Hematopoietic multipotent progenitor cell treated with erythropoietin and hydrocortisone succinate and interleukin-3 and kit ligand, for 6 days (in vitro differentiated cells): ENCODE measurements around the gene HS2ST1.

Source experiments
- DNase-seq: peaks from one replicate; pipeline ENCODE4 v3.0.0-alpha.2; 2015

HS2ST1 gene

DNA sequence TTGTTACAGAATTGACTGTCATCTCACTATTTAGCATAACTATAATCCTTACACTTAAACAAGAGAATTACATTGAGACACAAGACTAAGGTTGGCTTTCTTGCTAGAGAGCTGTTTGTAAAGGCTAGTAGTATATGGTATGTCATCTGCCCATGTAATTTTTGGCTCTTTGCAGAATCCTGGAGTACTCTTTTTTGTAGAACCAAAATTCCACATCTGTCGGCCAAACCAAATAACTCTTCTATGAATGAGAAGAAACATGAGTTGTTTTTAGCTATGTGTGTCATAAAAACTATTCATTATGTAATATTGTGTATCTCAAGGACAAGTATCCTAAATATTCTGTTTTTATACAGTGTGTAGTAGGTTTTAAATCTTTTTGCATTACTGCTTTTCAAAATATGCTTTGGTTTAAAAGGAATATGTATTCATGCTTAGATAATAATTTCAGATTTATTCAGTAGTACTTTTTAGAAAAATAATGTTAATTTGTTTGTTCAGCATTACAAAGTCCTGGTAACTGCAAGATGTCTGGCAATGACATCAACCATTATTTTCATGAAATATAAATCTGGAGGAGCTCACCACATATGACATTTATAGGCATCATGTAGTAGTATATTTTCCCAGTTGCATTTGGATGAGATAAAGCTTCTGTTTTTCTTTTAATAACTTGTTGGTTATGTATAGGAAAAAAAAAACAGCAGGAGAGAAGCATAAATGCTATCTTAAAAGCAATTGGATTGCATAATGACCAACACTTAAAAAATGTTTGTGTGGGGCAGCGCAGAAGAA, 159.8 kb downstream of the HS2ST1 start:
- no peak for DNase-seq

DNA sequence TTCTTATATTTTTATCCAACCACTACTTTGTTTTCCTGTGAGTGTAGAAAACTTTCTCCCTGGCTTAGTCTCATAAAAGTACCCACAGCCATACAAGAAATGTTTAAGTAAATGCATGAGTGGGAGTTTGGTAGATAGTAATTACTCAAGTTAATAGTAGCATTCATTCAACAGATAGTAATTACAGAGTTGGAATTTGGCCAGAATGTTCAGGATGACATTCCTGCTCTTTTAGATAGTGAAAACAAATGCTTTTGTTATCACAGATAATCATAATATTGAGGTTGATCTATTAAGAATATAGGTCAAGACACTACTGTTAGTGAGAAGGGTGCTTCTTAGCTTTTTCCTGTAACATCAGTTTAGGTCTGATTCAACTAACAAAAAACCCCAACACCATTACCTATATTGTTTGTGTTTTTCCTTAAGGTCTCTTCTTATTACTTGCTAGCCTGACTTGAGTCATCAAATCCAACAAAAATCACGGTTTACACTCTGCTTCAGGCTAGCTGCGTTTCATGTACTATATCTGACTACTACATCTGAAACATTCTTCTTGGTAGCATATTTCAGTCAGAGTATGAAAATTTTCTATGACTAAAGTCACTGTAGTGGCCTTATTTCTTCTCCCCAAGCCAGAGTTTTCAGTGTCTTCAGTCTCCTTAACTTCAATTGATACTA, 163.7 kb downstream of the HS2ST1 start:
- DNase-seq, result peak; percentile 26

DNA sequence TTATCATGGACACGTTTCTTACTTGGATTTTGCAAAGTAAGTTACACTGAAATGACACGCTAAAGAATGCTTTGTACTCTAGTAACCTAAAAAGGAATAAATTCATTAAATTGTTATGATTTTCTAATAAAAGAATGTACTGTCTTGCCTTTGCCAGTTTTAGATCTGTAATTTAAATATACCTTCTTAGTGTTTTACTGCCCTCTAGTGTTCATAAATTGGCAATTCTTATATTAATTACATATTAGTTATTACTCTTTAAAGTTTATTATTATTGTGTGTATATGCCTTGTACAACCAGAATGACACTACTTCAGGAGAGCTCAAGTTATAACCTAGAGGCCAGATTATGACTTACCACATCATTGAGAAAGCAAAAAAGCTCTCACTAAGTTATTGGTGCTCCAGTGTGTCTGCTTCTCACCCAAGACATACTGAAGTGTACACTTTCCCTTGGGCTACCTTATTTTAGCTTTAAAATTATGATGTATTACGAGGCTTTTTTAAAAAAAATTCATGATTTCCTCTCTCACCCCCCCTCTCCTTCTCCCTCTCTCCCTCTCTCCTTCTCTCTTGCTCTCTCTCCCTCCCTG, 169.9 kb downstream of the HS2ST1 start:
- DNase-seq, result peak; percentile 82

DNA sequence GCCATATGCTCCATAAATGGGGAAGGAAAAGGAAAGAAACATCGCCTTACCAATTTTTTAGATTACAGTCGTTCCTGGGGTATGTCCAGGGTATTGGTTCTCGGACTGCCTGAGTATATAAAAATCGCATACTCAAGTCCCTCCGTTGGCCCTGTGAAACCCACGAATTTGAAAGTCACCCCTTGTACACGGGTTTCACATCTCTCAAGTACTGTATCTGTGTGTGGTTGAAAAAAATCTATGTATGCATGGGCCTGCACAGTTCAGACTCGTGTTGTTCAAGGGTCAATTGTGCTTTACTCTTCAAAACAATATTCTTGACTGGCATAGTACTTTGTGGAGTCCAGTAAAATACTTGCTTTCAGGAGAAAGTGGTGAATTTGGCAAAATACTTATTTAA, 171.7 kb downstream of the HS2ST1 start:
- DNase-seq, result no peak

DNA sequence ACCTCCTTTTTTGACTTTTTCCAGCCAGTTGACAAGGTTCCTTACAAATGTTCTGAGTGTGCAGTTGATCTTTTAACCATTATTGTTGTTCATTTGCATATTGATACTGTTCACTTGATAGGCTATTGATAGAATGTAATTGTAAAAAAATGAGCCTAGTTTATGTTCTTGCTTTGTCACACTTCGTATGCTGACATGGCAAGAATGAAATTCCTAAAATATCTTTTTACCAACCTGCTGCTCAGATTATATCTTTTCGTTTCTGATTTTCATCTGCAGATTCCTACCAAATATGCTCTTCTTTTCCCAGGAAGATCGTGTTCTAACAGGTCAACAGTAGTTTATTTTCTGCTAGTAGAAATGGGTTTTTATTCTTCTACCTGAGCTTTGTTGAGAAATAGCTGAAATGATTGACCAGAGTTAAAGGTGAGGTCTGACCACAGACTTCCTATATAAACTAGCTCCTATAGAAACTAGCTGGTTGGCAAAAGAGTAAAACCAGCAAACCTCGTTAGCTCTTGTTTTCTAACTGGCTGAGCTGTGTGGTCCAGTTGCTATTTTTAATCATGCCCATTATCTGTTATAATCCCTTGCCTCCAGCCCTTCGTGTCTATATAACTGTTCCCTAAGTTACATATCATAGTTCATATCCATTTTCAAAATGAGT, 174.8 kb downstream of the HS2ST1 start:
- DNase-seq, result no peak

DNA sequence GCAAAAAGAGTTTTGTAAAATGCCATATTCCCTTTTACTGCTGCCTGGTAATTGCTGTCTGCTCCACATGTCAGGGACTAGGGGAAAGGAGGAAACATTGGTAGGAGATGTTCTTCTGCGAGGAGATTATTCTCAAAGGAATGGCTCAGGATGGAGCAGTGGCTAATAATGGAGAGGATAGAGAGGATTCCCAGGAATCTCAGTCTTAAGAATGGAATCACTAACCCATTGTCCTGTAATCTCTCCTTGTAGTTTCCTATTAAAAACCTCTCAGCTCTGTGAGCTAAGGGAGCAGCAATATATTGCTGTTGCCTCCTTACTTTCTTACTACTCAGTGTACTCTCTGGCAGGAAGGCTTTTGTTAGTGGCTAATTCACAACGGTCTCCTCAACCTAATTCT, 175.4 kb downstream of the HS2ST1 start:
- no peak for DNase-seq

DNA sequence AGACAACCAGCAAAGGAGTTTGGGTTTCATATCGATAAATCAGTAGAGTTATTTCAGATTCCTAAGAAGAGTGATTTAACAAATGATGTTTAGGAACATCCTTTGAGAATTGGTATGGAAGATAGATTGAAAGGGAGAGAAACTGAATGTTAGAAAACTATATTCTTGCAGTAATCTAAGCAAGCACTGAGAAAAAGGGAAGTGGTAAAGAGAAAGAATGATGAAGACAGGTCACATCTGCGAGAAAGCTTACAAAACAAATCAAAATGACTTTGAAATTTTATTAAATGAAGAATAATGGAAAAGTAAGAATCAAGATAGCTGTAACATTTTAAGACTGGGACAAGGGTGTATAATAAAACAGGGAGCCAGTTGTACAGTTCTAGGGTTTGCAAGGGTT, 177.0 kb downstream of the HS2ST1 start:
- peak; percentile 29 for DNase-seq

DNA sequence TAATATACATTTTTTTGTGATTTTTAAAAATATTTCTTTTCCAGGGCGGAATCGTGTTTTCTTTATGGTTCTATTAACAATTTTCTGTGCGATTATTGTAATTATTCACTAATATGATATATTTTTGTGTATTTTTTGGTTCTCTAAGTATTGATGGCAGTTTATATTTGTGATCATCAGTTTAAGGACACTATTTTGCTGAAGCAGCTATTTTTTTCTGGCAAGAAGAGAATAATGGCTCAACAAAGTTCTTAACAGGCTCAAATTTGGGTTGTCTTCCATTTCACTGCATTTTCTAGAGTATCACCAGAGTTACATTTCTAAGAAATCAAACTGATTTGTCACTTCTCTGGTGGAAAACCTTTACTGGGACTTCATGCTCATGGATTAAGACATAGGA, 178.4 kb downstream of the HS2ST1 start:
- no peak for DNase-seq

DNA sequence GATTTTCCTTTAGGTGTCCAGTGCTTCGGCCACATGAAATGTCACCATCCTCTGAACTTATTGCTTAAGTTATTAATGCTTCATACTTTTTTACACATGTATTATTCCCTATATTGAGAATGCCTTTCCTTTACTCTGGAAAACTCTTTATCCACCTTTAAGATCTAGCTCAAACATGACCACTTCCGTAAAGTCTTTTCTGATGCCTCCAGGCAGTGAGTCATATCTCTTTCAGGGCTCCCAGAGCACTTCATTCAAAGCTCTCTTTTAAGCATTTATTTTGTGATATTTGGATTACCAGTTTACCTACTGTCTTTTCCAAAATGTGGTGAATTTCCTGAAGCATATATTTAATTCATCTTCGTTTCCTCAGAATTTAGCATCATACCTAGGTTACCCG, 178.9 kb downstream of the HS2ST1 start:
- no peak for DNase-seq

DNA sequence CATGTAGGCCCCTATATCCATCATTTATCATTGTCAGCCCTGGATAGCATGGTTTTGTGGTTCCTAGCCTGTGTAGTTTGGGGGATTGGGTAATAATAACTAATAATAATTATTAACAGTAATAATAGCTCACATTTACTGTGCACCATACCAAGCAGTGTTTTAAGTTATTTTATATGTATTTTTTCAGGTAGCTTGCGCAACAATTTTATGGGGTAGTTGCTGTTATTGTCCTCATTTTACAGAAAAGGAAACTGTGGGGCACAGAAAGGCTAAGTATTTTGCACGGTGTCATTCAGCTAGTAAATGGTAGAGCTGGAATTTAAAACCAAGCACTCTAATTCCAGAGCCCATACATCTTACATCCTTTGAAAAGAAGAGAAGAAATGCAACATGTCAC, 179.8 kb downstream of the HS2ST1 start:
- DNase-seq, result no peak

DNA sequence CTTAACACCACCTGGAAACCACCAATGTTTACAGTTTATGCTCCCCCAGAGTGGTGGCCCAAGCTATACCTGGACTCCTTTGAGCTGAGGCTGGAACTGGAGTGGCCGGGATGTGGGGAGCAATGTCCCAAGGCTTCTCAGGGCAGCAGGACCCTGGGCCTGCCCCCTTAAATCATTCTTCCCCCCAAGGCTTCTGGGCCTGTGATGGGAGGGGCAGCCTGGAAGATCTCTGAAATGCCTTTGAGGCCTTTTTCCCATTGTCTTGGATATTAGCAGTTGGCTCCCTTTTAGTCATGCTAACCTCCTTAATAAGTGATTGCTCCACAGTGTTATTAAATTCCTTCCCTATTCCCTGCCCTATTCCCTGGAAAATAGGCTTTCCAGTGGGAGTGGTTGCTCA, 185.8 kb downstream of the HS2ST1 start:
- no peak for DNase-seq

DNA sequence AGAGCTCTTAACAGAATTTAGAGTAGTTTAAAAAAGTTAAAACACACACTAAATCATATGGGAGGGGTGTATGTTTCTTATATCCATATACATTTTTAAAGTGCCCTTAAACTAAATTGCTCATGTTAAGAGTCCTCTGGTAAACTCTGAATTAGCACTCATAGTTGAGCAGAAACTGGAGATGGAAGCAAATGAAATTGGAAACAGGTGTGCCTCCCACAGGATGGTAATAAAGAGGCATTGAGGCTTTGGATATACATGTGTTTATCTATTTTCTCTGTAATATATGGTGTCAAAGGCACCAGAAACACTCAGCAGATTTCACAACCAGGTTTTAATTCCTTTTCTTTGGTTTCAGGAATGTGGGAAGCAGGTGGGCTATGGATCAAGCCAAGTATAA, 188.6 kb downstream of the HS2ST1 start:
- no peak for DNase-seq

DNA sequence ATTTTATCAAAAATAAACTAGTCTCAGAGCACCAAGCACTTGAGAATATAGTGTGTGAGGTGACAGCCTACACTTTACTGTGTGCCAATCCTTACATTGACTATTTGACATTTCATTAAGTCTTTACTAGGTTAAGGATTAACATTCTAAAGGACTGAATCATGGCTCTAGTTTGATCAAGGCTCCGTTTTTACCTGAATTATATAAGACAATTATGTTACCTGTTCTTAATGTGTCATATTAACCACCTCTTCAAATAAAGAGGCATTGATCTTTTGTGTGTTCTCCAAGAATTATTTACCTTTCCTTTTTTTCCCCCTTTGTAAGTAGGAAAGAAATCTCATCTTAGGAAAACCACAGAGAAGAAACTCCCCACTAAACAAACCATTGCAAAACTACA, 189.7 kb downstream of the HS2ST1 start:
- DNase-seq, result no peak

DNA sequence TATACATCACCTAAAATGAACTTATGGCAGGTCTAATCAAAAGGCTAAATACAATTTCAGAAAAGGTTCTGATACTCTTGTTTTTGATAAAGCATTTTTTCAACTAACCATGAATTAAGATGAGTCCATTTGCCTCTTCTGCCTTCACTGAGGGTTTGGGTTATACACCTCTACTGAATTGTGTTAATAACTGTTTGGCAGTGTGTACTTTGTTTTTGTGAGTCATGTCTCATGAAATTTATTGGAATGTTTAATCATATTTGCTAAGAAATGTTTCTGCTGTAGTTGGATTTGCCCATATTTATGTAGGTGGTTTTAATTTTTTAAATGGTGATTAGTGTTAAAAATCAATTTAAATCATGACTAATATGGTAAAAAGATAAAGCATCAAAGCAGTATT, 190.5 kb downstream of the HS2ST1 start:
- DNase-seq, result no peak

DNA sequence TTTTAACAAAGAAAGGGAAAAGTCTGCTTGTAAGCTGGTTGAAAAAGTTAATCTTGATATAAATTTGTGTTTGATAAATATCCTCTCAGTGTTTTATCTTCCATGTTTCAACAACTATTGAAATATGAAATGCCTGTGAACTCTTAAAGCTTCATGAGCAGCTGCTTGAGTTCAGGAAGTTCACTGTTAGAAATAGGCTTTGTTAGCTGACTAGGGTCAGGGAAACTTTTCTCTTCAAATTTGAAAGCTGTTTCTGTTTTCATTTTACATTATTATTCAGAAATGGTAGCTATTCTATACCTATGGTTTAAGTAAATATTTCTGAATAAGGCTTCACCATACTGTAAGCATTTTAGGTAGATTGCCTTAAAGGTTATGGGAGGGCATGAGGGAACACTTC, 191.7 kb downstream of the HS2ST1 start:
- DNase-seq, result no peak

DNA sequence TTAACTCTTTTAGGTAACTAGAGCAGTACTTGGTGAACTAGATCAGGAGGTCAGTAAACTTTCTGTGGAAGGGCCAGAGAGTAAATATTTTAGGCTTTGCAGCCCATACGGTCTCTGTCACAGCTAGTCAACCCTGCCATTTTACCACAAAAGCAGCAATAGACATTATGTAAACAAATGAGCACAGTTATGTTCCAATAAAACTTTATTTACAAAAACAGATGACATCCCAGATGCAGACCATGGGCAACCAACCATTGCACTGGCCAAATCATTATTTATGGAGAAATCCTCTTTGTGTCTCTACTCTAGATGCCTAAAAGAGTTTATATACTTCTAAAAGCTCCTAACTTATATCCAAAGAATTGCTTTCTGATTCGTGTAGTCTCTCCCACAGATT, 192.4 kb downstream of the HS2ST1 start:
- no peak for DNase-seq

DNA sequence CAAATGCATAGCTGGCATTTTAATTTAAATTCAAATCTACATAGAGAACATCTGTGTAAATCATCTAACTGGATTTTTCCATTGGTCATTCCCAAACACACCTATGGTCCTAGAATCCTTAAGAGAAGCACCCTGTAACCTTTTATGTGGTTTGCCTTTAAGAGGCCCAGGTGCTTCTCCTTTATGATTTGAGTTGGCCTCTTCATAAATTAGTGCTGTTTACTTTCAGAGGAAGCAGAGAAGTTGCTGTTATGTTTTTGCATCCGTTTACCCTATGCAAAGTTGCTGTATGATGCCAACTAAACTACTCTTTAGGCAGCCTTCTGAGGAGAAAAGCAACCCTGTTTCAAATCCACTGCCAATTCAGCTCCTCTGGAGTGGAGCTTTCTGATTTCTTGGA, 193.8 kb downstream of the HS2ST1 start:
- DNase-seq, result no peak

DNA sequence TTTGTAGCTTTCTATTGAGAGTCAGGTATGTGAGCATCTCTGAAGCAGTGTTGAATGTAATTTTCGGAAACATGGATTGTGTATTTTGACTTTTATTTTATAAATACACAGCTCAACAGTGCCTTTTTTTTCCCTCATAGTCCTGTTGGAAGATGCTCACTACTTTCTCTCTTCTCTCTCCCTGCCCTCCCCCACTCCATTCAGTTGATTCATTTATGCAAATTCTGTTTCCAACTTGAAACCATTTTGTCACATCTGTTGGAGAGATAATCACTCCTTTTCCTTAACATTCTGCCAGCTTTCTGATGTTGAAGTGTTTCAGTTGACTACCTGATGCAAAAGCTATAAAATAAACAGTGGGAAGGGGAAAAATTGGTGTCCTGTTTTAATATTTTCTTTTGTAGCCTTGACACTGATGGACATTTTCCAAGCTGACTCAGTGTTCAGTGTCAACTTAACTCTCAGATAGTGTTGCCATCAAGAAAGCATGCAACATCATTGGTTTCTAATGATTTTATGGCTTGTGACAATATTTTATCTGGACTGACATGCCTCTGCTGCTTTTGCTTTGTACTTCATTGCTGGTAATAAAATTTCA, 194.5 kb downstream of the HS2ST1 start:
- no peak for DNase-seq

DNA sequence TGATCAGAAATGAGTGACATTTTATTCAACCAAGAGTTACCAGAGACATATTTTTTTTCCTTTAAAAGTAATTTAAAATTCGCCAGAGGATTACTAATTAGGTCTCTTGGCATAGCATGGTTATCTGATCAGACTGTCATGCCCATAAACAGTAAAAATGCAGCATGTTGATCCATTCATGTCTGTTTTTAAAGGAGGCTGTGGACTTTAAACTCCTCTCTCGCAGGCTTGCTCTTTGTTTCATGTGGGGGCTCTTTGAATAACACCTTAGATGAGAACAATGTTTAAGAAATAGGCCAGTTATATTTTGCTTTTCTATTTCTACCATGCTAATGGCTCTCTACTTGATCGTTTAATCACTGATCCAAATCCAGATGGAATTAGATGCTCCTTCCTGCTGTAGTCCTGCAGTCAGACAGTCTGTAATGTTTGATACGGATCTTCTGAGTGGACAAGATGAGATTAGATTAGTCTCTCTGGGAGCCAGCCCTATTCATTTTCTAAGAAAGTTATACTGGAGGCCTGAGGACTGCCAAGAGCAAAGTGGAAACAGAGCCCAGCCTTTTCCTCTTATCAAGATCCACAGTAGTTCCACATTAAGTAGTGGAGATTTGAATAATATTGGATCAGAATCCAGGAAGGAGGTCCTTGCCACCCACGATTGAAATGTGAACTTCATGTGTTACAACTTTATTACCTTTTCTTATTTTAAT, 197.4 kb downstream of the HS2ST1 start:
- no peak for DNase-seq

DNA sequence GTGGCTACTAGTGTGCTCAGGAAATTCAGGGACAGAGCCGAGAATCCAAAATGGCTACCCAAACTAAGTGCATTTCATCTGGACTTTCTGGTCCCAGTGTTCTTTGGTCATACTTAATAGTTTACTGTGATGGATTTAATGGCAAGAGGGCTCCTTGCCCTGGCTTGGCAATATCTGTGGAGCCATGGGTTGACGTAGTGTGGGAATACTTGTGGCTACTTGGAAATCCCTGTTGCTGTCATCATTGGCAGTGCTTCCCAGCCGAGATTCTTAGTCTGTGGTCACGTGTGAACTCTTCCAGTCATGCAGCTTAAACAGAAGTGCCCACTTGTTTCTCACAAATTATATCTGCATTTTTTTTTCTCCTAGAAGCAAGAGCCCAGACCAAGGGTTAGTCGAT, 198.9 kb downstream of the HS2ST1 start:
- DNase-seq, result no peak

DNA sequence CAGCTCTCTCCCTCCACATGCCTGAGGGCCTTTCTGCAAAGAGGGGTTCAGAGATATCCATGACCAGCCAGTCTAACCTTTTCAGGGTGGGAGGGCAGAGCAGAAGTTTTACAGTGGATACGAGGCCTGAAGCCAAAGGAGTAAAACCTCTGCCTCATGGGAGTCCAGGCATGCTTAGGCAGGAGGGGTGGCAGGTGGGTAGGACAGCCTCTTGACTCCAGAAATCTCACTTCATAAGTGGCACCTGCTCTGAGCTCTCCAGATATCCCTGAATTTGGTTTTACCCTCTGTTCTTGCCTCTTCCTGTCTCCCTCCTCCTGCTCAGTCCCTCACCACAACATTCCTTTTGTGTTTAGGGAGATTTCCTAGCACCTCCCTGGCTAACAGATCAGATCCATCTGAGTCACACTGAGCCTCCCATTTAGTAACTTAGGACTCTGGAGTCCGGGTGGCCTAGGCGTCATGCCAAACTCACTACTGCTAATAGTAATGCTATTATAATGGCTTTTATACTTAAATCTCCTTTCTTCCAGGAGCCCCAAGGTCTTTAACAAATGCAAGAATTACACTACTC, 201.0 kb downstream of the HS2ST1 start:
- DNase-seq, result no peak

DNA sequence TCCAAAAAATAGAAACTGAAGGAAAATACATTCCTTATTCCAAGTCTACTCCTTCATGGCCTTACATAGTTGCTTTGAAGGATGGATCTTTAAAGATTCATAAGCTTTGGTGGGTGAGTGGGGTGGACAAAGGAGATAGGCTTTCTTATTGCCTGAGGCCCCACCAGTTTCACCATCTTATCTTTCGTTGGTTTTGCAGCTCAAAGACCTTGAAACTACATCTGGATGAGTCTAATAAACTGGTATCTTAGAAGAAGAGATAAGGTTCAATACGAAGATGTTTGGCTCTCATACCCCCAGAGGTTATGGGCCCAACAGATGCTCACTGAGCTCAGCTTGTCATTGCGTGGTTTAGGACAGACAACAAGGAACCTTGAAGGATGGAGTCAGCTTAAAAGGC, 201.5 kb downstream of the HS2ST1 start:
- DNase-seq, result peak; percentile 44
